Hematopoietic multipotent progenitor cell treated with erythropoietin and hydrocortisone succinate and interleukin-3 and kit ligand, for 4 days (in vitro differentiated cells): ENCODE data around the gene SLC25A25.
A peak's percentile ranks its signal among the peaks of the same experiment; 100 is the strongest.

Source experiments
- DNase-seq: peaks from one replicate; pipeline ENCODE4 v3.0.0-alpha.2; 2015

SLC25A25 gene

GRCh38 chr9:128077847-128078503 lies 9.9 kb downstream of the SLC25A25 start:
- DNase-seq = peak; percentile 87

GRCh38 chr9:128078504-128079434 lies 10.7 kb downstream of the SLC25A25 start:
- peak; percentile 73 for DNase-seq

DNA sequence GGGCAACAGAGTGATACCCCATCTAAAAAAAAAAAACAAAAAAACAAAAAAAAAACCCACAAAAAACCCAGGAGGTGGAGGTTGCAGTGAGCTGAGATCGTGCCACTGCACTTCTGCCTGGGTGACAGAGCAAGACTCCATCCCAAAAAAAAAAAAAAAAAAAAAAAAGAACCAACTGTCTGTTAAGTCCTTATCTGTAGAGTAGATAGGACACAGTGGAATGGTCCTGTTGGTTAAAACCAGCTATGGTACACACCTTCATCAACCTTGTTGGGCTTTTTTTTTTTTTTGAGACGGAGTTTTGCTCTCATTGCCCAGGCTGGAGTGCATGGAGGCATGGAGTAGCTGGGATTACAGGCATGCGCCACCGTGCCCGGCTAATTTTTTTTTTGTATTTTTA lies 12.2 kb downstream of the SLC25A25 start:
- no peak for DNase-seq

DNA sequence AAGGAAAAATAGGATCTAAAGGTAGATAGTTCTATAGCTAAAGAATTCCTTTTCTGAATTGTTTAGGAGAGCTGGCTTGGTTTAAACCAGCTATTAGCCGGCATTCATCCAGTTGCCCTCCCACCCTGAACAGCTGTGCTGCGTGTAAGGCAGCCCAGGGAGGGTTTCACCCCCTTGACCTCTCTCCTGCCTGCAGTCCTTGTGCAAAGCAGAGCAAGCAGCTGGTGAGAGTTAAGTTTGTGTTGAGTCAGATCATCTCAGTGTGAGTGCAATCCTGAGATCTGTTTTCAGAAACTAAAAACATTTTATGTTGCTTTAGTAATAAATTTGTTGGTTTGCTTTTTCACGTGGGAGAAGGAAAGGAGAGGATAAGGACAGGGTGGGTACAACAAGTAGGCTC lies 13.0 kb downstream of the SLC25A25 start:
- DNase-seq = no peak

- no peak for DNase-seq
These were observed 14.1 kb downstream of the SLC25A25 start for GRCh38 chr9:128082151-128082550.

- no peak for DNase-seq
These were observed 16.7 kb downstream of the SLC25A25 start for GRCh38 chr9:128084746-128085145.

- DNase-seq = no peak
These were observed 17.9 kb downstream of the SLC25A25 start for GRCh38 chr9:128085943-128086342.

DNA sequence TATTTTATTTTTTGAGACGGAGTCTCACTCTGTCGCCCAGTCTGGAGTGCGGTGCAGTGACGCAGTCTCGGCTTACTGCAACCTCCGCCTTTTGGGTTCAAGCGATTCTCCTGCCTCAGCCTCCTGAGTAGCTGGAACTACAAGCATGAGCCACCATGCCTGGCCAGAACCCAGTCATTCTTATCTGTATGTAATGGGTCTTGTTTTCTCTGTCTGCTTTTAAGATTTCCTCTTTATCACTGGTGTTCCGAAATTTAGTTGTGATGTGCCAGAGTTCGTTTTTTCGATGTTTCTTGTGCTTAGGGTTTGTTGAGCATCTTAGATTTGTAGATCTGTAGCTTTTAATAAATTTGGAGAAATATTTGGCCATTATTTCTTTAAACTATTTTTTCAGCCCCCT lies 19.2 kb downstream of the SLC25A25 start:
- no peak for DNase-seq

GRCh38 chr9:128088253-128088945 lies 20.4 kb downstream of the SLC25A25 start:
- DNase-seq = no peak

DNA sequence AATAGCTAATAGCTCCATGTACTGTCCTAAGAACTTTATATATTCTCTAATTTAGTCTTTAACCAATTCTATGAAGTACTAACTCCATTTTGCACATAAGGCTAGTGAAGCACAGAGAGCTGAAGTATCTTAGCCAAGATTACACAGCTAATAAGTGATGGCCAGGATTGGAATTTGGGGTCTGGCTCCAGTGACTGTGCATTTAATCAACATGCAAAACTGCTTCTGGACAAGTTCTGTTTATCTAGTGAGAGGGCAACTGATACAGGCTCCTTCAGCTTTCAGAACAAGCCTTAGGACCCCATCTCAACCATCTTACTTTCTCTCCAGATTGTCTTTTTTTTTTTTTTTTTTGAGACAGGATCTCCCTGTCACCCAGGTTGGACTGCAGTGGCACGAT lies 21.3 kb downstream of the SLC25A25 start:
- DNase-seq = no peak

- no peak for DNase-seq
These were observed 23.1 kb downstream of the SLC25A25 start for GRCh38 chr9:128091144-128091543.

DNA sequence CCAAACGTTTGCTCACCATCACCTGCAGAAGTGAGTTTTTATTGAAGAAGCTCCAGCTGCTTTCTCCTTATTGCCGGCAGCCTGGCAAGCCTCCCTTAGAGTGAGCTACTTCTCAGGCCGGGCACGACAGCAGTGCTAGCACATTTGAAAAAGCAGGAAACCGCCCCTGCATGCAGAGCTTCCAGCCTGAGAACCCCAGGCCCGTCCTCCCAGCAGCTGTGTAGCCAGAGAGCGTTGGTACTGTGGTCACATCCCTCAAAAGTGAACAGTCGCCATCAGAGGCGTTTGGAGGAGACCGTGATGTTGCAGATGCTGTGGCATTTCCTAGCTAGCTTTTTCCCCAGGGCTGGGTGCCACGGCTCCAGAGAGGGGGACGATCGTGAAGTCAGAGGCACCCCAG lies 23.5 kb downstream of the SLC25A25 start:
- no peak for DNase-seq

GRCh38 chr9:128092199-128092977 lies 24.4 kb downstream of the SLC25A25 start:
- DNase-seq = no peak

DNA sequence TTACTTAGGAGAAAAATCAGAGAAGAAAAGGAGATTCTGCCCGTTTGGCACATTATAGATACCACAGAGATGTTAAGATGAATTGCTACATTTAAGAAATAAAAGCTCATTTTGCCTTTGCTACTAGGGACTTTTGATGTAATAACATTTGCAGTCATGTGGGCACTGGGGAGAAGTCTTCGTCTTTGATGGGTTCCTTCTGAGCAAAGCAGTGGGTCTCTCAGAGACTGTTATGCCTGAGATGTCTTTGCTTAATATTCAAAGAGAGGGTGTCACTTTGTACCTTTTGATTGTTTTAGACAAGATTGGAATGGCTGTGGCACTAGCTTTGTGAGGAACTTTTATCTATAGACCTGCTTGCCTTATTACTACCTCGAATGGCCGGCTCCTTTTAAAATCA lies 25.0 kb downstream of the SLC25A25 start:
- no peak for DNase-seq

GRCh38 chr9:128094166-128094949 lies 26.3 kb downstream of the SLC25A25 start:
- peak; percentile 98 for DNase-seq

DNA sequence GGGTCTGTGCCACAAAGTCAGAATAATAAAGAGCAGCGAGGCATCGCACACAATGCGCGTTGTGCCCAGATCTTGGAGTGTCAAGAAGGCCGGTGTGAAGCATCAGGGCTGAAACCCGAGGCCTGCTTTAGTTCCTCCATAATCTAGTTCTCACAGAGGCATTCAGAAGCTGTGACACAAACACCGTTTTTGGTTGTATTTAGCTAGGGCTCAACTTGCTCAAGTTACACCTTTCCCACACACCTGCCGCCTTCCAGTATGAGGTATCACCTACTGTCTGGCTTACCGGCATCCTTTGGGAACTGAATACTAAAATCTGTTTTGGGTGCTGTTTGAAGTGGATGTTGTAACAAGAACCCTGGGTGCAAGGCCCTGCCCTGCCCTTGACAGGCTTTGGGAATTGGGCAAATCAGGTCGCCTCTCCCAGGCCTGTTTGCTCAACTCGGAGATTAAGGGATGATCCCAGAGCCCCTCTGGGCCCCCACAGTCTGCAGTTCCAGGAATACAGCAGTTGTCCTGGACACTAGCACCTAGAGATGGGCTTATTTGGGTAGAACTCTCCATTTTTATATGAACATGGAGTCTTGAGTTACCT lies 27.0 kb downstream of the SLC25A25 start:
- no peak for DNase-seq

- peak; percentile 54 for DNase-seq
These were observed 28.8 kb downstream of the SLC25A25 start for GRCh38 chr9:128096616-128097536.

DNA sequence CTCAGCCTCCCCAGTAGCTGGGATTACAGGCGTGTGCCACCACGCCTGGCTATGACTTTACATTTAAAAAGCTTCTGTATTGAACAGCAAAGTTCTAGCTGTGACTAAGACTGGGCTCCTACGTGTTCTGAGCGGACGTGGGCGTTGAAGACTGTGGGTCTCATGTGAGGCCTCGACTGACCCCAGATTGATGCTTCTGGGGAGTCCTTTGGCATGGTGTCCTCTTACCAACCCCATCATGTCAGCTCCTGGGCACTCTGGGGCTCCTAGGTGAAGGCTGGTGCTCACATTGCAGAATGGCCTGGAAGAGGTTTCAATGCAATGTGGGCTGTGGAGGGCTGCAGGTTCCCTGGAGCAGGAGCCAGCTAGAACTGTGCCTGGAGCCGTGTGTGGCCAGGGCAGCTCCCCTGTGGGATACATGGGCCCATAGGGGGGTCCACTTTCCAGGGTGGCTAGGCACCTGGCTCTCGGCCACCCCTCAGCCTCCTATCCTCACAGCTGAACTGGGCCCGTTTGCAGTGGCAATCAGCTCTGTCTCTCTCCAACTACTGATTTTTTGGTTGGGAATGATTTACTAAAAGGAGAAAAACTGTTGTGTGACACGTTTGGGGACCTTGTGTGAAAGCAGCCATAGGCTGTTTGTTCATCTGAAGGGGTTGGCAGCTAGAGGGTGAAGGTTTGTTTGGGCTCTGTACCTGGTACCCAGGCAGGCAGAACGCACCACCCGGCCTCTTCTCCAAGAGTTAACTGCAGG lies 29.7 kb downstream of the SLC25A25 start:
- DNase-seq = no peak
